DMS 273 (cell line): Measurements from ENCODE around the gene TRPM2.
A peak's percentile ranks its signal among the peaks of the same experiment; 100 is the strongest.
"Not testable (repeated sequence)": the region's sequence is repeated elsewhere in the genome, so short reads cannot be mapped to it uniquely, and the experiment has no call there.

Source experiments
- DNase-seq: peaks from one replicate; lab custom pipeline; 2025; ENCODE audit not compliant: unreplicated experiment; lab: John Stamatoyannopoulos, UW

The TRPM2 gene

GRCh38 chr21:44391345-44392091 lies 38.1 kb downstream of the TRPM2 start:
- peak; percentile 54 for DNase-seq

GRCh38 chr21:44392185-44392584 lies 38.8 kb downstream of the TRPM2 start:
- no peak for DNase-seq

GRCh38 chr21:44392916-44393315 lies 39.5 kb downstream of the TRPM2 start:
- DNase-seq: no peak

DNA sequence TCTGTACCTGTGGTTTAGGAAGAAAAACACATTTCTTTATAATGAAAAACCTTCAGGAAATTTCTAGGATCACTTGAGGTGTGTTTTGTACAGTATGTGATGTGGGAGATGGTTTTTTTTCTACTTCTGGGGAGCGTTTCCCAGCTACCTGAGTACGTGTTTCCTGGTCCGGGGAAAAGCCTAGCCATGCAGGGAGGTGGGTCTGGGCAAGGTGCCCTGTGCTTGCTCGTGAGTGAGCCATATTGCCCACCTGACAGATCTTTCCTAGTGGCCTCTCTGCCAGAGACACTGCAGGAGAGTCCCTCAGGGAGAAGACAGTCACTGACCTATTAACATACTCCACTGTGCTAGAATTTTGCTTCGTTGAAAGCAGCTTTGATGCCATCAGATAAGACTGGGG lies 41.3 kb downstream of the TRPM2 start:
- no peak for DNase-seq

DNA sequence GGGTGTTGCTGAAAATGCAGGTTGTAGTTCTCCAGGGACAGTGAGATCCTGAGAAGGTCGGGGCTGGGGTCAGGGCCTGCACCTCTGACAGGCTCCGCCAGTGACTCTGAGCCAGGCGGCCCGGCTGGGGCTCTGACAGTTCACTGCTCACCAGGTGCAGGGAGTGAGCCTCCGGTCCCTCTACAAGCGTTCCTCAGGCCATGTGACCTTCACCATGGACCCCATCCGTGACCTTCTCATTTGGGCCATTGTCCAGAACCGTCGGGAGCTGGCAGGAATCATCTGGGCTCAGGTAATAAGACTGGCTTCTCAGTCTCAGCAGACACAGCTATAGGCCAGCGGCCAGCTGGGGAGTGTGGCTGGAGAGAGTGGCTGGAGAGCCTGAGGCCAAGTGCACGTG lies 41.8 kb downstream of the TRPM2 start:
- no peak for DNase-seq

GRCh38 chr21:44396803-44397202 lies 43.4 kb downstream of the TRPM2 start:
- not testable (repeated sequence) for DNase-seq

DNA sequence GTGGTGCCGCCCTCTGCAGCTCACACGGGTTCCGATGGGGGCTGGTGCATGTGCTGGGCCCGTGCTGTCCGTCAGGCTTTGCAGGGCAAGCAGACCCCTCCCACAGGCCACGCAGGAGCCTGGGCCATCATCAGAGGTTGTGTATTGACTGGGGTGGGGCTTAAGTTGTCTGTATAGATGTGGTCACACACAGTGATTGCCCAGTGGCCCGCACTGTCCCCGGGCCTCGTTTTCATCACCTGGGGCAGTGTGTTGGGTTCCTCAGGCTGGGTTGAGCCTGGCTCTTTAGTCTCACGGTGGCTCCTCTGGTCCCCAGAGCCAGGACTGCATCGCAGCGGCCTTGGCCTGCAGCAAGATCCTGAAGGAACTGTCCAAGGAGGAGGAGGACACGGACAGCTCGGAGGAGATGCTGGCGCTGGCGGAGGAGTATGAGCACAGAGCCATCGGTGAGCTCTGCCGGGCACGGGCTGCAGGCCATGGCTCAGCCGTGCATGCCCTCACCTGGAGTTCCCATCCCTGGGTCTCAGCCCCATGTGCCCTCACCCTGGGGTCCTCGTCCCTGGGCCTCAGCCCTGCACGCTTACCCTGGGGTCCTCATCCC lies 44.1 kb downstream of the TRPM2 start:
- no peak for DNase-seq

DNA sequence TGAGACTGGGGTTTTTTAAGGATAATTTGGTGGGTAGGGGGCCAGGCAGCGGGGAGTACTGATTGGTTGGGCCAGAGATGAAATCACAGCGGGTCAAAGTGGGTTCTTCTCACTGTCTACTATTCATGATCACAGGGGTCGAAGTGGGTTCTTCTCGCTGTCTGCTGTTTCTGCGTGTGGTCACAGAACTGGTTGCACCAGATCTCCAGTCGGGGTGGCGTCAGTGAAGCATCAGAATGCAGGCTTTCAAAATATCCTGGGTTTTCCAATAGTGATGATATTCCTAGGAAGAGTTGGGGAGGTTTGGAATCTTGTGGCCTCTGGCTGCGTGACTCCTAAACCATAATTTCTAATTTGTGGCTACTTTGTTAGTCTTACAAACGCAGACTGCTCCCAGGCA lies 45.1 kb downstream of the TRPM2 start:
- DNase-seq: no peak

GRCh38 chr21:44399151-44399954 lies 45.9 kb downstream of the TRPM2 start:
- DNase-seq: no peak

GRCh38 chr21:44399955-44400790 lies 46.8 kb downstream of the TRPM2 start:
- DNase-seq: no peak

DNA sequence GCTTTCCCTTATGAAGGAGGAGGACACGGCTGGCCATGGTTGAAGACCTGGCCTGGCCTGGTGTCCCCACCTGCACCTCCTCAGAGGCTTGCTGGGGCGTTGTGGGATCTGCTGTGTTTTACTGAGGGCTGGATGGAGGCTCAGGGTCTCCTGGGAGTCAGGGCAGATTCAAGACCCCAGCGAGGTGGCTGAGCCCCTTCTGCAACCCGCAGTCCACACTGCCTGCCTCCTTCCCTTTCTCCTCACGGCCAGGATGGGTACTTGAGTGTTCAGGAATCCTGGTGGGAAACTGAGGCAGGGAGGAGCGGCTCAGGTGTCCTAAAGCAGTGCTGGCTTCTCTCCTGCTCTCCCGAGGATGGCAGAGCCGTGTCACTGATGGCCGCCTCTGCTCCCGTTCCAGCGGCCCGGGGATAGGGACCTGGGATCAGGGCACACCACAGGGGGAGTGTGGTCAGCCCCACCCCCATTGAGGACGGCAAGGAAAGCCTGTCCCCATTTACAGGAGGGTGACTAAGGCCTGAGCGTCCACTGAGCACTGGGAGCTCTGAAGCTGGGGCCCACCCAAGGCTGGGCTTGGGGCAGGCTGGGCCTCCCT lies 47.5 kb downstream of the TRPM2 start:
- no peak for DNase-seq

DNA sequence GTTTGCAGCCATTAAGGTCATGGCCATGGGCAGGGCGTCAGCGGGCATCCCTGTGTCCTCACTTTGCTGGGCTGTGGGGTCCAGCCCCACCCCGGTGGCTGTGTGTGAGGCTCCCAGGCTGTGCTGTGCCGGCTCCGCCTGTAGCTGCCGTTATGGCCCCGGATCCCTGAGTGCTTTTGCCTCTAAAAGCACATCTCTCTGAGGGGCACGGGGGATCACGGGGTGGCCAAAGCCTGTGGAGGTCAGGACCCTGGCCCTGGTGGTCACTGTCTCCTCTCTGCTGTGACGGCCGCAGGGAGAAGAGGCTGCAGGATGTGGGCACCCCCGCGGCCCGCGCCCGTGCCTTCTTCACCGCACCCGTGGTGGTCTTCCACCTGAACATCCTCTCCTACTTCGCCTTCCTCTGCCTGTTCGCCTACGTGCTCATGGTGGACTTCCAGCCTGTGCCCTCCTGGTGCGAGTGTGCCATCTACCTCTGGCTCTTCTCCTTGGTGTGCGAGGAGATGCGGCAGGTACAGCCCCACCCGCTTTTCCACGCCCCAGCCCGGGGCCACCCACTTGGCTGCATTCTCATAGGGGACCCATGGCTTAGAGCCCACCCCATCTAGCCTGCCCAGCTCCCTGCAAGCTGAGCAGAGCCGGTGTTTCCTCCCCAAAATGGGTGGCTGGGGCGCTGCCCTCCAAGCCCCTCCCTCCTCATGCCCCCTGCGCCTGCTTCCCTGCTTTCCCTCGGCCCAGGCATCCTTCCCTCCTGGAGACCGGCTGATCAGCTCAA lies 48.2 kb downstream of the TRPM2 start:
- DNase-seq: no peak

- DNase-seq: no peak
Measured at GRCh38 chr21:44402323-44403105, 49.1 kb downstream of the TRPM2 start.

DNA sequence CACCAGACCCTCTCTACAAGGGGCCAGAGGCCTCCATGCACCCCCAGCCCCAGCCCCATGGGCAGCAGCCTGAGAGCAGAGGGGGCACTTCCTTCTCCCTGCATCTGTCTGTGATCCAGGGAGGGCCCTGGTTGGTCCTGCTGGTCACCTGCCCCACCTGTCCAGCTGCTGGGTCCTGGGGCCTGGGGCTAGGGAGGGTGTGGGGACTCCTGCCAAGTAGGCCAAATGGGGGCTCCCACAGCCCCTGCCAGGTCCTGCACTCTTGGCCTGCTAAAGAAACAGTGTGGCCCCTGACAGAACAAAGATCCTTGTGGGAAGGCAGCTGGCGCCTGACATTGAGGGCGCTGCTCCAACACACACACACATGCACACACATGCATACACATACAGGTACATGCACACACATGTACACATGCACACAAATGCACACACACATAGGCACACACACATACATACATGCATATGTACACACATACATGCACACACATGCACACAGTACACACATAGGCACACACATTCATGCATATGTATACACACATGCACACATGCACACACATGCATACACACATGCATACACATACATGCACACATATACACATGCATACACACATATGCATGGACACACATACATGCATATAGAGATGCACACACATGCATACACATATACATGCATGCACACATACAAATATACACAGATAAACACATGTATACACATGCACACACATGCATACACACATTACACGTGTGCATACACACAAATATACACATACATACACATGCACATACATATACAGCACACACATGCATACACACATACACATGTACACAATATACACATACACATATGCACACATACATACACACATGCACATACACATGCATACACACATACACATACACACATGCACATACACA lies 49.9 kb downstream of the TRPM2 start:
- DNase-seq: no peak

GRCh38 chr21:44404482-44404881 lies 51.1 kb downstream of the TRPM2 start:
- DNase-seq: not testable (repeated sequence)

DNA sequence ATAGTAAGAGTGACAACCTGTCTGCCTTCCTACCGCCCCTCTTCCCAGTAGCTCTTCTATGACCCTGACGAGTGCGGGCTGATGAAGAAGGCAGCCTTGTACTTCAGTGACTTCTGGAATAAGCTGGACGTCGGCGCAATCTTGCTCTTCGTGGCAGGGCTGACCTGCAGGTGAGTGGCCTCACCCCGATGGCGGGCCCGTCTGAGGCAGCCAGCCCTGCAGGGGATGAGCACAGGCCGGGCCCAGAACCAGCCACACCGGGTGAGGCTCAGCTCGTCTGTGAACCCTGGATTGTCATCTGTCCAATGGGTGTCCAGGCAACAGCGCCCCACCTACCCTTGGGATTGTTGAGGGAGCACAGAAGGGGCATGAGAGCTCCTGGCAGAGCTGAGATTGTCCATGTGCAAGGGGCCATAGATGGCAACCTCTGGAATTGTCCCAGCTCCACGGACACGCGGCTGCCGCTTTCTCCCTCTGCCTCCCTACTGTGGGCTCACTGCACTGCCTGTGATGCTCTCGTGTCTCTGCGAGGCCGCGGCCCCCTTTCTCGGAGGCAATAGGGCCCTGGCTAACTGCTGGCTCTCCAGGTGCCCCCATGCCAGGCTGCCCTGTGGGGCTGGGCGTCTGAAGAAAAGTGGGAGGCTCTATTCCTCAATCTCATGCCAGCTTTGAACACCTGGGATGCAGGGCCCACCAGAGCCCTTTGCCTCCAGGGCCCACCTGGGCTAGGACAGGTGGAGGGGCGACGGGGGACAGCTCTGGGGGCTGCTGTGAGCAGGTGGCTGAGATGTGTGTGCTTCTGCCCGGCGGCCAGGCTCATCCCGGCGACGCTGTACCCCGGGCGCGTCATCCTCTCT lies 51.9 kb downstream of the TRPM2 start:
- no peak for DNase-seq
